LNCAP (cell line): Measurements from ENCODE around the gene NF1.

Experiments
- TF ChIP-seq, protein P1 (sequence below): fragments of 450-650 bp; IDR thresholded peaks from 2 replicates; pipeline ENCODE4 v1.5.1; 2017; ENCODE audit warnings: mild to moderate bottlenecking

NF1 gene

DNA sequence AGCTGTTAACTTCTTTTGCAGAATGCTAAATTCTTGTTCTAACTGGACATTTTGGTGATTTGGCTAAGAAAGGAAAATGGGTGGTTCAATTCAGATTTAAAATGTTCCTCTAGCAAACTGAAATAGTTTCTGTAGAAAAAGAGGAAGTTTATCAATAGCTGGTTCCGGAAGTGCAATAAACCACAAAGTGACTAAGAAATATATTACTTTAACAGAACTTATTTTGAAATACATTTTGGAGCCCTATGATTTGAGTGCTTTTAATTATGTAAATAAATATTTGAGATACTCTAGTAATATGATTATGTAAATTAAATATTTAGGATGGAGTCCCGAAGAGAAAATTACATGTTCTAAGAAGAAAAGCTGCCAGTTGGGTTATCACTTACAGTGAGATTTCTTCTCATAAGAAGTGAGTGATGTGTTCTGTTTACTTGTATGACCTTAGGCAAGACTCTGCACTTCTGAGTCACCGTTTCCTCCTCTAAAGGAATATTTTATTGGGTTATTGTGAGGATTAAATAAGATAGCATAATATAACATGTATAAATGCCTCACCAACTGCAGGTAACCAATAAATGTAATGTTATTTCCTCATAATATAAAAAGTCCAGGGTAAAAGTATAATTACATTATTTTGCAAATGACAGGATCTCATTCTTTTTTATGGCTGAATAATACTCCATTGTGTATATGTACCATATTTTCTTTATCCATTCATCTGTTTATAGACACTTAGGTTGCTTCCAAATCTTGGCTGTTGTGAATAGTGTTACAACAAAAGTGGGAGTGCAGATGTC is 219.4 kb downstream of the NF1 start, which contains the start of gene EVI2B:
Gene EVI2B, minus strand, starts transcription at position 73 of the 800 bp plus-strand sequence. CDS start 8,445 bp downstream, outside the sequence.
- TF ChIP-seq, protein P1, sequence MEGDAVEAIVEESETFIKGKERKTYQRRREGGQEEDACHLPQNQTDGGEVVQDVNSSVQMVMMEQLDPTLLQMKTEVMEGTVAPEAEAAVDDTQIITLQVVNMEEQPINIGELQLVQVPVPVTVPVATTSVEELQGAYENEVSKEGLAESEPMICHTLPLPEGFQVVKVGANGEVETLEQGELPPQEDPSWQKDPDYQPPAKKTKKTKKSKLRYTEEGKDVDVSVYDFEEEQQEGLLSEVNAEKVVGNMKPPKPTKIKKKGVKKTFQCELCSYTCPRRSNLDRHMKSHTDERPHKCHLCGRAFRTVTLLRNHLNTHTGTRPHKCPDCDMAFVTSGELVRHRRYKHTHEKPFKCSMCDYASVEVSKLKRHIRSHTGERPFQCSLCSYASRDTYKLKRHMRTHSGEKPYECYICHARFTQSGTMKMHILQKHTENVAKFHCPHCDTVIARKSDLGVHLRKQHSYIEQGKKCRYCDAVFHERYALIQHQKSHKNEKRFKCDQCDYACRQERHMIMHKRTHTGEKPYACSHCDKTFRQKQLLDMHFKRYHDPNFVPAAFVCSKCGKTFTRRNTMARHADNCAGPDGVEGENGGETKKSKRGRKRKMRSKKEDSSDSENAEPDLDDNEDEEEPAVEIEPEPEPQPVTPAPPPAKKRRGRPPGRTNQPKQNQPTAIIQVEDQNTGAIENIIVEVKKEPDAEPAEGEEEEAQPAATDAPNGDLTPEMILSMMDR = no peak

DNA sequence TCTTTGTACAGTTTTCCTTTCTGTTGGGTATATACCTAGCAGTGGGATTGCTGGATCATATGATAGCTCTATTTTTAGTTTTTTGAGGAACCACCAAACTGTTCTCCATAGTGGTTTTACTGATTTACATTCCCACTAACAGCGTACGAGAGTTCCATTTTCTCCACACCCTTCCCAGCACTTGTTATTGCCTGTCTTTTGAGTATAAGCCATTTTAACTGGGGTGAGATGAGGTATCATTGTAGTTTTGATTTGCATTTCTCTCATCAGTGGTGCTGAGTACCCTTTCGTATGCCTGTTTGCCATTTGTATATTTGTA is 220.0 kb downstream of the NF1 start:
- TF ChIP-seq, protein P1 = no peak

DNA sequence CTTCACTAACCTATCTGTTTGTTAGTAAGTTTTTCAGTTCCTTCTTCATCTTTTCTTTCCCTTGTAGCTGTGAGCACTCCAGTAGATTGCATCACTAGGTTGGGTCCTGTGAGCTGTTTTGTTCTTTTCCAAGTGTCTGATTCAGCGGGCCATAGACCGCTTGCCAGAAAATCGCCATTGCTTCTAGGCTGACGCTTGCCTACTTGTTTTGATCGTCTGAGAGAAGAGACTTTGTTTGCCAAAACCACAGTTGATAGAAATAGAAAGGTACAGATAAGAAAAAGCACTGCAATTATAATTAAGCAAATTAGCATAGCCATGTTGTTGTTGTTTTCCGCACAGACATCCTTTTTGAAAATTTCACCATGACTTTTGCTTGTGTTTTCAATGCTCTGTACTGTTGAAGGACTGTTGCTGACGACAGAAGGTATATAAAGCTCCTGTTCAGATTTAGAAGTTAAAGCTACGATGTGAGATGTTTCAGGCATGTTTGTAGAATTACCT is 223.6 kb downstream of the NF1 start:
- TF ChIP-seq, protein P1 = no peak

DNA sequence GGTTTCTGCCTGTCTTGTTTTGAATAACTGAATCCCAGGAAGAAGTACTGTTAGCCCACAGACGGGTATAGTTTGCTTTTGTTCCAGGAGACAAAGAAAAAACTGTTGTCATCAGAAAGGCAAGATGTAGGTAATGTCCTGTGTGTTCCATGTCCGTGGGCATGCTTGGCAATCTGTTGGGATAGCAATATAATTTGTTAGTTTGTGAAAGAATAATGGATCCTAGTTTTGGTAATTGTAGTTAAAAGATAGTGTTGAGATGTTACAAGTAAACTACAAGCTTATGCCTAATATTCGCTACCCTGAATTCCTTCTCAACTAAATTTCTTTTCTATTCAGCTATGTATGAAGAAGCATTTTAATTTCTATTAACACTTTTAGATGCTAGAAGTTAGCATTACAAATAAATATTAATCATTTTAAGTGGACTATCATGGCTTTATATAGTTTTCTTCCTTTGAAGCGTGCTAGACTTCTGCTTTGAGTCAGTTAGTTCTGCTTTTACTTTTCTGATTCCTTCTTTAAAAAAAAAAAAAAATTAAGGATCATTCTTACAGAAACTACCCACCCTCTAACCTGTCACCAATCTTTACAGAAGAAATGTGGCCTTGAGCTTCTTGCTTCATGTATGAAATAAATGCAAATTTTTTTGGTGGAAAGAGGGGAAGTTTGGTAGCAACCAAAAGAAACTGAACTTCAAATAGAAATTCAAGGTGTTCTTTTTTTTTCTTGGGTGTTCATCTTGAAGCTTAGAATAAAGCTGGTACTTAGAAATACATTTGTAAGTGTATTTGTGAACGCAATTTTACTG is 224.3 kb downstream of the NF1 start:
- TF ChIP-seq, protein P1 = no peak

DNA sequence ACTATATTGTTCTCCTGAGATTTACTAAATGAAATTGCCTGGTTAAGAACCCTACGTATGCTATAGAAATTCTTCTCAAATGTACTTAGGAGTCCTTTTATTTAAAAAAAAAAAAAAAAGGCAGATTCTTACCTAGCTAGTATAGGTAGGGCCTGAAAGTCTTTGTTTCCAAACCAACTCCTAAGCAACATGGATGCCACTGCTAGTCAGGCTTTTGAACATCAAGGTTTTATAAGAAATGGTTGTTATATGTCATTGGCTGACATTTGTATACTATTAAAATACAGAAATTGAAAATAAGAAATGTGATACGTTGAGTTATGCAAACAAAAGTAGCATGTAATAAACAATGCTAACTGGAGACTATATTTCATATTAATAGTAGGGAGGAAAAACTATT is 225.5 kb downstream of the NF1 start:
- TF ChIP-seq, protein P1 = no peak

DNA sequence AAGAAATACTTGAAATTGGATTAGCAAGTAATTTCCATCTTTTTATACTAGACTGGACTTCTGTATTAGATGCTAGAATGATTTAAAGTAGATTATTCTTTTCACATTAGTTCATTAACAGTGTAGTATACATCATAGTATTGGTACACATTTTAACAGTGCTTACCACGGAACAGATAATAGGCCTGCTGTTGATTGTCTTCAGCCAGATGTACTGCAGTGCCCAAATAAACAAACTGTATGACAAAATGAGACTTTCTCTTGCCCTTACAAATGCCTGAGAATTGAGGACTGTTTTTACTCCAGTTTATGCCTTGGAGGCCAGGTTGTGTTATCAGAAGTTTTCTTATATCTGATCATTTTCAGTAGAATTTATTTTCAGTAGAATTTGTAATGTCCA is 226.0 kb downstream of the NF1 start:
- TF ChIP-seq, protein P1 = no peak

DNA sequence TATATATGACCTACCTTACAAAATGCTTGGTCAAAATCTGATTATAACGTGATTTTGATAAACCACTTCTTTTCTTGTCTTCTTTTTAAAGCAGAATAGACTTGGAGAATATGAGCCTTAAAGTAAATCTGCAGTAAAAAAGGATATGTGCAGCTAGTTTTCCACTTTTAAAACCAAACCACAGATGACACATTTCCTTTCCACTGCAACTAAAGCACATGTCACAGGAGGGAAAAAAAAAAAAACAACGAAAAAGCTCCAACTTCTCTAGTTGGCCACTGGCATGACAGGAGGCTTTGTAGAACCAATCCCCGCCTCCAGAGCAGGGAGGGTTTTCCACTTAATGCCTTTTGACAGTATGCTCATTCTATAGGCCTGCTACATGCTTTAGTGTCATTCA is 226.7 kb downstream of the NF1 start, which contains the start of gene EVI2A:
Gene EVI2A, minus strand, starts transcription at position 142 of the 400 bp plus-strand sequence. CDS start 2,609 bp downstream, outside the sequence.
- TF ChIP-seq, protein P1 = no peak
